VCaP (cell line): ENCODE data around the gene KRTAP19-8.

Experiments
- H3K27ac ChIP-seq: fragments of 450-650 bp; 2 replicates; pipeline ENCODE4 v1.5.1; 2017
- TF ChIP-seq, protein P1 (sequence below): fragments of 450-650 bp; conservative IDR thresholded peaks from 2 replicates; pipeline ENCODE4 v1.5.1; 2017; ENCODE audit warnings: mild to moderate bottlenecking, moderate library complexity

The KRTAP19-8 gene, protein sequence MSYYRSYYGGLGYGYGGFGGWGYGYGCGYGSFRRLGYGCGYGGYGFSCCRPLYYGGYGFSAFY

DNA sequence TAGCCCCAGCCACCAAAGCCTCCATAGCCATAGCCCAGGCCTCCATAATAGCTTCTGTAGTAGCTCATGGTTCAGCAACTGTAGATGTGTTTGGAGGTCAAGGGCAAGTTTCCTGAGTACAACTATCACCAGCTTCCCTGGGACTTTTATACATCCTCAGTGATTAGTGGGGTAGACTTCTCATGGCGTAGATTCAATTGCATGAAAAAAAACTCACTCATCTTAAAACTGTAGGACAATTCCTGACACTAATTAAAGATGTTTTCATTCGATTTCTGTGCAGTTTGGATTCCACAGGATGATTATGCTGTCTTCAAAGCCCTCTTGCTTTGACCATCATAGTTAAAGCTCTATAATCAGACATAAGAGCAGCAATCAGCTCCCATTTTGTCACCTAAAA lies at the start of gene KRTAP19-8:
Gene KRTAP19-8 (minus strand): TSS at position 101 of the 400 bp plus-strand sequence. CDS start 33 bp downstream, at position 68.
- no peak within 1 kb of the TSS for H3K27ac ChIP-seq
- TF ChIP-seq, protein P1, sequence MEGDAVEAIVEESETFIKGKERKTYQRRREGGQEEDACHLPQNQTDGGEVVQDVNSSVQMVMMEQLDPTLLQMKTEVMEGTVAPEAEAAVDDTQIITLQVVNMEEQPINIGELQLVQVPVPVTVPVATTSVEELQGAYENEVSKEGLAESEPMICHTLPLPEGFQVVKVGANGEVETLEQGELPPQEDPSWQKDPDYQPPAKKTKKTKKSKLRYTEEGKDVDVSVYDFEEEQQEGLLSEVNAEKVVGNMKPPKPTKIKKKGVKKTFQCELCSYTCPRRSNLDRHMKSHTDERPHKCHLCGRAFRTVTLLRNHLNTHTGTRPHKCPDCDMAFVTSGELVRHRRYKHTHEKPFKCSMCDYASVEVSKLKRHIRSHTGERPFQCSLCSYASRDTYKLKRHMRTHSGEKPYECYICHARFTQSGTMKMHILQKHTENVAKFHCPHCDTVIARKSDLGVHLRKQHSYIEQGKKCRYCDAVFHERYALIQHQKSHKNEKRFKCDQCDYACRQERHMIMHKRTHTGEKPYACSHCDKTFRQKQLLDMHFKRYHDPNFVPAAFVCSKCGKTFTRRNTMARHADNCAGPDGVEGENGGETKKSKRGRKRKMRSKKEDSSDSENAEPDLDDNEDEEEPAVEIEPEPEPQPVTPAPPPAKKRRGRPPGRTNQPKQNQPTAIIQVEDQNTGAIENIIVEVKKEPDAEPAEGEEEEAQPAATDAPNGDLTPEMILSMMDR: no peak

DNA sequence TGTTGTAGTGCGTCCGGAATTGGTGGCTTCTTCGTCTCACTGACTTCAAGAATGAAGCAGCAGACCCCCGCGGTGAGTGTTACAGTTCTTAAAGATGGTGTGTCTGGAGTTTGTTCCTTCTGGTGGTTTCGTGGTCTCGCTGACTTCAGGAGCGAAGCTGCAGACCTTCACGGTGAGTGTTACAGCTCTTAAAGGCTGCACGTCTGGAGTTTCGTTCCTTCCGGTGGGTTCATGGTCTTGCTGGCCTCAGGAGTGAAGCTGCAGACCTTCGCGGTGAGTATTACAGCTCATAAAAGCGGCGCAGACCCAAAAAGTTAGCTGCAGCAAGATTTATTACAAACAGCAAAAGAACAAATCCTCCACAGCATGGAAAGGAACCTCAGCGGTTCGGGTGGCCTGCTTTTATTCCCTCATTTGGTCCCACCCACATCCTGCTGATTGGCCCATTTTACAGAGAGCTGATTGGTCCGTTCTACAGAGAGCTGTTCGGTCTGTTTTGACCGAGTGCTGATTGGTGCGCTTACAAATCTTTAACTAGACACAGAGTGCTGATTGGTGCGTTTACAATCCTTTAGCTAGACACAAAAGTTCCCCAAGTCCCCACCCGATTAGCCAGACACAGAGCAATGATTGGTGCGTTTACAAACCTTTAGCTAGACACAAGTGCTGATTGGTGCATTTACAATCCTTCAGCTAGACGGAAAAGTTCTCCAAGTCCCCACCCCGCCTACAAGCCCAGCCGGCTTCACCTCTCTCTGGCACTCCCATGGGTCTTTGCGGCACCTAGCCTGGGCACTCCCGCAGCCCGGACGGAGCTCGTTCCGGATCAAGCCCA lies 49.6 kb upstream of the KRTAP19-8 start:
- H3K27ac ChIP-seq: no peak overlapping the region
- TF ChIP-seq, protein P1: no peak

DNA sequence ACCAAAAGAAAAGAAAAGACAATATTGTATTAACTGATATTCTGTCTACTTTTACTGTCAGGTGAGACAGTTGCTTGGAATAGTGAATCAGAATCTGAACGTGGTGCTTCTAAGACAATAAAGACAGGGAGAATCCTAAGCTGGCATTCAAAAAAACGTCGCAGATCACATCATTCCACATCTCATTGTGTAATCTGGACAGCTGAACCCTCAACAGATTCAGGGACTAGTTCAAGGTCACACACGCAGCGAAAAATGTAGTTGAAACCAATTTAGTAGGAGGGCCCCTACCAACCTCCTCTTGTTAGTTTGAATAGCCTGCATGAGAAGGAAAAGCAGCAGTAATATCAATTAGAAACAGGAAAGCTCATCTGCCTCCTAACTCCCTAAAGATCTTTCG lies 46.4 kb upstream of the KRTAP19-8 start:
- no peak overlapping the region for H3K27ac ChIP-seq
- TF ChIP-seq, protein P1: no peak

DNA sequence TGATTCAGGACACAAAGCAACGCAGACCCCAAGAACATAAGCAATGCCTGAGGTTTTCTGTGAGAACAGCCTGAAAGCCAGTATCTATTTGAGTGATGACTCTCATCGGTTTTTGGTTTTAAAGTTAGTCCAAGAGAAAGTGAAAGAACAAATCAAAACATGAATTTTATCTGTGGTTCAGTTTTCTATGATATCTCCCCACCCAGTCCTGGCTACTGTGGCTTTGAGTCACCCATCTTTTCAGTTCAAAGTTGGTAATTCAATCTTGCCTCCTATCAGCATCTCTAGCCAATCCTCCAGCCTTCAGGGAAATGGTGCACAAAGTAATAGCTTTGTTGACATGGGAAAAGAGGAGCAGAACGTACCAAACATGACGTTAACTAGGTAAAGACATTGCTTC lies 40.5 kb upstream of the KRTAP19-8 start:
- H3K27ac ChIP-seq: no peak overlapping the region

DNA sequence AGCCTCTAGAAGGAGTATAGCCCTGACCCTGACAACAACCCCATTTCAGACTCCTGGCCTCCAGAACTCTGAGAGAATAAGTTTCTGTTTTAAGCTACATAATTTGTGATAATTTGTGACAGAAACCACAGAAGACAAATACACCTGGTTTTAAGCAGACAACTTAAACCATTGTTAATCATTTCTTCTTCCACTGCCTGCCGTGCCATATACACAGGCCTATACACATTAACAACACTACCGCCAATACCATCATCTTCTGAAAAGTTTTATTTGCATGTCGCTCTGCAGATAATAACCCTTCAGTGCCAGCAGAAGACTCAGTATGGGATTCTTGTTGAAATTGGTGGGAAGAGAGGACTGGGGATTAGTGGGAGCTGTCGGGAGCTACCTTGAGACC lies 39.9 kb upstream of the KRTAP19-8 start:
- no peak overlapping the region for H3K27ac ChIP-seq
- TF ChIP-seq, protein P1: no peak

More for the DNA sequence above, 40.5 kb upstream of the KRTAP19-8 start:
- TF ChIP-seq, protein P1: no peak

DNA sequence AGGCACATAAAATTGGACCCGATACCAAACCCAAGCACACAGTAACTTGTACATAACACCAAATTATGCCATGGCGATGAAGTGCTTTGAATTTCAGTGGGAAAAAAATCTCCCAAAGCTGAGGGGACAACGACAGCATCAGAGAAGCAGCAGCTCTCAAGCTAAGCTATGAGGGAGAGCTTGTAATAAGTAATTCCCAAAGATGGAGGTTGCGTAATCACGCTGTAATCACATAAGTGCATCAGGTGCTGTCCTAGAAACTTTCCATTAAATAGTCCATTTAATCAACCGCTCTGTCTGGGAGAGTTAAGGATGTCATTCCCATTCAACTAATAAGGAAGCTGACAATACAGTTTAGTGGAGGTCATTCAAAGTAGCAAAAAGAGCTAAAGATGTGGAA lies 37.6 kb upstream of the KRTAP19-8 start:
- TF ChIP-seq, protein P1: no peak
- no peak overlapping the region for H3K27ac ChIP-seq

DNA sequence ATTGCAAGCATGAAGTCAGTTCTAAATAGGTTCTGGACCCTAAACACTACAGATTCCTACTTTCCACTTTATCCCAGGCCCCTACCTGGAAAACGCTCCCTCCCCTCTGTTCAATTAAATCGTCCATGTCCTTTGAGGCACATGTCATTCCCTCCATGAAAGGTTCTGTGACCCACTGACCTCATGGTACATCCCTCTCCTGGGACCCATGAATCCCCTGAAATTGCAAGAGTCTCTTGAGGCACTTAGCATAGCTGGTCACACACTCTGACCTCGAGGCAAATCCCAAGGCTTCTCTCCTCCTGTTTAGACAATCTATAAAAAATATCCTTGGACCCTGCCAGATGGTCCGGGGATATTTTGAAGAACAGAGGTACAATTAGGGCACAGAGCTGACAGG lies 34.3 kb upstream of the KRTAP19-8 start:
- H3K27ac ChIP-seq: no peak overlapping the region
- TF ChIP-seq, protein P1: no peak
